ENCODE data around the gene CAVIN2.
"Not testable (repeated sequence)": the region's sequence is repeated elsewhere in the genome, so short reads cannot be mapped to it uniquely, and the experiment has no call there.

The CAVIN2 gene

DNA sequence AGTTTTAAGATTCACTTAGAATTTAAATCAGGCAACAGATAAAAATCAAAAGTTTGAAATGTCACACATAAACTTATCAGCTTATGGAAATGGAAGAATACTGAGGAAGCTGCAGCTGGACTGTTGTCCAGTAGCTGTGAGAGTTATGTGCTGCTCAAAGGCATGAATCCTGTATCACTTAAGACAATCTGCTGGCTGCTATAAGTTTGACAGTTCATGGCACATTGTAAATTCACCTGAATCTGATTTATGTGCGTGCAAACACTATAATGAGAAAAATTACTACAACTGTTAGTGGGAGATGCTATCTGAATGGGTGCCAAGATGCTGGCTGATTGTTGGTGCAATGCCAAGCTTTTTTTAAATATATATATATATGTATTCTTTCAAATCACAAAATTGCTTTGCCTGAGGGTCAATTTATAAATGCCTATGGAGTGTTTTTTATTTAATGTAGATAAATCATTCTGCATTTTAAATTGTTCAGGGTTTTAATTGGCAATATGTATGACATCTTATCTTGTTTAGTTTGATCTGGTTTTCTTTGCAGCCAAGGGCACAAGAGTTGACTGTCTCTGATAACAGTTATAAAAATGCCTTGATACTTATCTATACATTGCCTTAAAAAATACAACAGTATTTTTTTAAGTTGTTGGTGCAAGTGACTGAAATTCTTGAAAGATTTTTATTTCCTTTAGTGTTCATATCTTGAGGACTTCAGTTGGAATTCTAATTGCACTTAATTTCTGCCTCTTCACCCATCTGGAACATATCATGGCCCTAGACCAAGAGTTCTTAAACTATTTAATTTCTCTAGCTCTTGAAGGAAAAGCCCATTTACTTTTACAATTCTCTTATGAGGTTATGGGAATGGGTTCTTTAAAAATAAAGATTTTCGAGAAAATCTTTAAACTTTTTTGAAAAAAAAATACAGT is 48.7 kb downstream of the CAVIN2 start:
- no peak for DNase-seq

GRCh38 chr2:191797500-191797899 is 49.4 kb downstream of the CAVIN2 start:
- no peak for DNase-seq

DNA sequence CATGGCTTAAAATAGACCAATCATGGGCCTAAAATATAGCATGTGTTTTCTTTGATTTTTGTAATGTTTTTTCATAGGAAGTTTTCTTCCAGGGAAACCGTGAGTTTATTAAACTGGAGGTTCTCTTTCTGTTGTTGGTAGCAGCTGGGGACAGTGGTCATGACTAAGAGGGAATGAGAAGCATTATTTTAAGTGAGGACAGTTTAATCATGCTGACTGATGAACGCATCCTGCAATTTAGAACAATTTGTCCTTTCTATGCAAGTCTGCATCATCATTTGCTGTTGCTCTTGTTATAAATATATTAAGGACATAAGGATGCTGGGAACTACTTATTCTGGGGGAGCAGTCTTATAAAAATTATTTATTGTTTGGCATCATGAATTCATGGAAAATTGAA is 51.2 kb downstream of the CAVIN2 start:
- DNase-seq: no peak

DNA sequence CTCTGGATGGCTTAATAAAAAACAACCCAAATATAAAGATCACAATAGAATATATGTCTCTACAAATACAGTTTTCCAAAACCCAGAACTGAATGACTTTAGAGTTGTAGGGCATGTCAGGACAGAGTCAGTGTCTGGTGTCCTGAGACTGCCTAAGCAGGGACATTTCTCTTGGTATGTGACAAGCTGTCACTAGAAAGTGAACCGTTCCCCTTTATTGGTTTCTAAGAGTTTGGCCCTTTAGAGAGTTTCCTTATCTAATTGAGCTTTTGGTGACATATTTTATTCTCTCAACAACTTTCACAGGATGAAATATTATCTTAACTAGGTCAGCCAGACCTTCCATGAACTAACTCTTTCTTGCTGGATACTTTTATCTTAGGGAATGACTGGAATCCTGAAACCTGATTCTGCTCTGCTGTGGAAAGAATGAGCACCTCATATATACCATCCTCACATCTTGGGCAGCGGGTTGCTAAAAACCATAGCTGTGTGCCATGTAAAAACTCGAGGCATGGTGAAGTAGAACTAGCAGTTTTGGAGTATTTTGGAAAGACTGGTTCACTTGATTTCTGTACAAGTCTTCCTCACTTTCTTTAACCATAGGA is 54.8 kb downstream of the CAVIN2 start:
- no peak for DNase-seq

- no peak for DNase-seq
Observed at GRCh38 chr2:191790737-191791136, 56.2 kb downstream of the CAVIN2 start.

DNA sequence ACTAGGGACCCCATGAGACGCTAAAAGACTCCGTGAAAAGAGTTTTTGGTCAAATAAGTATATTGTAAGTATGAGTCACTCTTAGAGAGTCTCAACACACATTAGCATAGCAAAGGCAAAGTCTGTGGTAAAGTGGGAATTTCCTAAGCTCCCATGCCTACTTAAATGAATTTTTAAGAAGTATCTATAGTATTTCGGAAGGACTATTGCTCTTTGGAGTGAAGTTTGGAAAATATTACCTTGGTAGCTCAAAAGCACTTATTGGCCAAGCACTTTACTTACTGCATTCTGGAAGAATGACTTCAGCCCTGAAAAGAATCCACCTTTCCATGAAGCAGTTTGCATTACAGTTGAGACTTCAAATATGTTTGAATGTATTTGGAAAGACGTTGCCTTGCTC is 57.1 kb downstream of the CAVIN2 start:
- no peak for DNase-seq

- DNase-seq: no peak
Observed at GRCh38 chr2:191786694-191787093, 60.2 kb downstream of the CAVIN2 start.

- not testable (repeated sequence) for DNase-seq
Observed at GRCh38 chr2:191785651-191786050, 61.2 kb downstream of the CAVIN2 start.
